G401 (cell line): Measurements from ENCODE around the gene LMBR1. TPM values are rescaled to one million over a fixed set of nuclear protein-coding genes. Genes with fewer than 3 reads are reported as not detected.
"Not testable (repeated sequence)": the region's sequence is repeated elsewhere in the genome, so short reads cannot be mapped to it uniquely, and the experiment has no call there.

Source experiments
- DNase-seq: peaks from one replicate; pipeline ENCODE4 v3.0.0-alpha.2; 2015; ENCODE audit warnings: low spot score
- in situ Hi-C: cut with HindIII; loops from 2 replicates; pipeline ENCODE4 v1.10.0; 2016; ENCODE audit warnings: low sequenced_read_pairs, mixed read lengths
- total RNA-seq: library from RNA; depleted of rRNA; stranded (reverse); fragments of >200 nt; shearing (Covaris generic); gene quantifications from 2 replicates; pipeline ENCODE4 v1.2.3, GENCODE V29; 2014

LMBR1 gene
- total RNA-seq, 1 experiment from 2014 or later, result 78.8 TPM

DNA sequence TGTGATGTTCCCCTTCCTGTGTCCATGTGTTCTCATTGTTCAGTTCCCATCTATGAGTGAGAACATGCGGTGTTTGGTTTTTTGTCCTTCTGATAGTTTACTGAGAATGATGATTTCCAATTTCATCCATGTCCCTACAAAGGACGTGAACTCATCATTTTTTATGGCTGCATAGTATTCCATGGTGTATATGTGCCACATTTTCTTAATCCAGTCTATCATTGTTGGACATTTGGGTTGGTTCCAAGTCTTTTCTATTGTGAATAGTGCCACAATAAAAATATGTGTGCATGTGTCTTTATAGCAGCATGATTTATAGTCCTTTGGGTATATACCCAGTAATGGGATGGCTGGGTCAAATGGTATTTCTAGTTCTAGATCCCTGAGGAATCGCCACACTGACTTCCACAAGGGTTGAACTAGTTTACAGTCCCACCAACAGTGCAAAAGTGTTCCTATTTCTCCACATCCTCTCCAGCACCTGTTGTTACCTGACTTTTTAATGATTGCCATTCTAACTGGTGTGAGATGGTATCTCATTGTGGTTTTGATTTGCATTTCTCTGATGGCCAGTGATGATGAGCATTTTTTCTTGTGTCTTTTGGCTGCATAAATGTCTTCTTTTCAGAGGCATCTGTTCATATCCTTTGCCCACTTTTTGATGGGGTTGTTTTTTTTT lies 16.7 kb upstream of the LMBR1 start:
- in situ Hi-C loops, DNase-seq: not testable (repeated sequence)

DNA sequence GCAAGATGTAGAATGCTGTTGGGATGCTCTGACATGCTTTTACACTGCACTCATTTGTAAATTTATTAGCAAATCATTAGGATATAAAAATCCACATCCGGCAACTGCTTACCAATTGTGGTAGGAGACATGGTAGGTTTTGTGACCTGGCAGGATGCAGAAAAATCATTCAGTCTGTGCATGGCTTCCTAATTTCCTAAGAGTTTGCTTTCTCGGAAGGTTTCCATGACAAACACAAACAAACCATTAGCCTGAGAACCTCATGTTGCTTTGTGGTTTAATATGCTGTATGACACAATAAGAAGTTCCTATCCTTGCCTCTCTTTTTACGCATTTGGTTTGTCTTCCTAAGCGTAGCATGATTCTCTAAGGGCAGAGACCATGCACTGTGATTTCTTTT lies 14.7 kb upstream of the LMBR1 start:
- no peak for DNase-seq
- in situ Hi-C loops, result no loop called here

DNA sequence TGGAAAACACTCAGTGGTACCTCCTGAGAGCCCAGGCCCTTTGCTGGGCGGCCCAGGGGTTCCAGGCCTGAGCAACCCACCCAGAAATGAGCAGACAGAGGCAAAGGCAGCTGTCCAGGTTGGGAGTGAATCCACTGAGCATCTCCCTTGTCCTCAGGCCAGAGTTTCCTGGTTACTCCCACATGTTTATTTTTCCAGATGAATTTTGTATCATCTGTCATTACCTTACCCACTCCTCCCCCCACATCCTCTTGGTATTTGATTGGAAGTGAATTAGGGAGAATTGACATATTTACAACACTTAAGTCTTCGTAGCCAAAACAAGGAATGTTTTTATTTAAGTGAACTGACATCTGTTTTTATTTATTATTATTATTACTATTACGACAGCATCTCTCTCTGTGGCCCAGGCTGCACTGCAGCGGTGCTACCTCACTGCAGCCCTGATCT lies 13.2 kb upstream of the LMBR1 start:
- in situ Hi-C loops, result no loop called here
- DNase-seq, result no peak

DNA sequence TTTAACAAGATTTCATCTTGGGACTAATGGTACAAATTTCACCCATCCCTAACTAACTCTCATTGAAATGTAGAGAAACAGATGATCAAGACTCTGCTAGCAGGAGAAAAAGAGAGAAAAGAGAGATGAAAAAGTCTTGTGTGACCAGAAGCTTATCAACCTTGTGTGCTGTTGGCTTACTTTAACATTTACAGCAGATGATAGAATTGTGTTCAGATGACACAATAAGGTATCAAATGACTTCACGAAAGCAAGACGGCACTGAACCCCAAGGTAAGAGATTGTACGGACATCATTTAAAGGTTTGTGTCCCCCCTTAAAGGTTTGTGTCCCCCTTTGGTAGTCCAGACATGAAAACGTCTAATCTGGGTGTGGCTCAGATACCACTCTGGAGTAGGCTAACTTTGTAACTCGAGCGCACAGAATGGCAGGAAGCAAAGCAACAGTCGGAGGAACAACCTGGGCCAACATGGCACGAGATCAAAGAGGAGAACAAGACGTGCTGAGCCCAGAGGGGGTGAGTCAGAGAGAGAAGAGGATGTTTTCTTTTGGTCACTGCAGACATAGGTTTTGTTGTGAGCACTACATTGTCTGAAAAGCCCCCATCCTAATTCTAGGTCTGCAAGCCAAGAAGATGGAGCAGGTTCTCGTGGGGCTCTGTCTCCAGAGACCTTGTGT lies 10.4 kb upstream of the LMBR1 start:
- in situ Hi-C loops, result no loop called here
- no peak for DNase-seq

DNA sequence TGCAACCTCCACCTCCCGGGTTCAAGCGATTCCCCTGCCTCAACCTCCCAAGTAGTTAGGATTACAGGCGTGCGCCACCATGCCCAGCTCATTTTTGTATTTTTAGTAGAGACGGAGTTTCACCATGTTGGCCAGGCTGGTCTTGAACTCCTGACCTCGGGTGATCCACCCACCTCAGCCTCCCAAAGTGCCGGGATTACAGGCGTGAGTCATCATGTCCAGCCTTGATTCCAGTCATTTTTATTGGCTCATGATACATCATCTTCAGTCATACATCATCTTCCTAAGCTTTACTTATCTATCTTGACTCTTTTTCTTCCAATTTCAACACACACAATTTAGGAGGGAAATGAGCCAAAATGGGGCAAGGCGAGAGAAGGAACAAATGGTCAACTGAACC lies 7.1 kb upstream of the LMBR1 start:
- DNase-seq, in situ Hi-C loops: not testable (repeated sequence)

DNA sequence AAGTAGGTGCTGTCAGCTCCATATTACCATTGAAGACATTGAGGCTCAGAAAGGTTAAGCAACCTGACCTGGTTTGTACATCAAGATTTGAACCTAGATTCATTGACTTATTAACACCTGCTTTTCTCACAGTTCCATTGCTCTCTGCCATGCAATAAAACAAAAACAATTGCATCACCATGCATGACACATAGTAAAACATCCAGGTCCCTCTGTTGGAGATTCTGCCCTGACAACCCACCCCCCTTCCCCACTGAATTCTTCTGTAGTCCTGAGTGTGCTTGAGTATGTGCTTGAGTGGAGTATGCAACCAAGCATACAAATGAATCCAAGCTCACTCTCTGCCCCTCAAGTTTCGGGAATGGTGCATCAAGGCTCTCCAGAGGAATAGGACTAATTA lies 6.0 kb upstream of the LMBR1 start:
- in situ Hi-C loops, result no loop called here
- no peak for DNase-seq

DNA sequence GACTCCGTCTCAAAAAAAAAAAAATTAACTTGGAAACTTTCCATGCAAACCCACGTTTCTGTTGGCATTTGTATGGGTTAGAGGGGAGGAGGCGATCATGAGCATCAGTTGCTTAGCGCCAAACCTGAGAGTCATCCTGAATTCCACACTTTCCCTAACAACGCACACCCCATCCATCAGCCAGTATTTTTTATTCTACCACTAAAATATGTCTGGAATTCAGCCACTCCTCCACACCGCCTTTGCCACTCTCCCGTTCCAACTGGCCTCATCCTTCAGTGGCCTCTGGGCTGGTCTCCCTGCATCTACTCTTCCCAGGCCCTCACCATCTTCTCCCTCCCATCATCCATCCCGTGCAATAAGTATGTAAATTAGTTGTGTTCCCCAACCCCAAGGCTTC lies 4.7 kb upstream of the LMBR1 start:
- in situ Hi-C loops, result no loop called here
- DNase-seq, result no peak

DNA sequence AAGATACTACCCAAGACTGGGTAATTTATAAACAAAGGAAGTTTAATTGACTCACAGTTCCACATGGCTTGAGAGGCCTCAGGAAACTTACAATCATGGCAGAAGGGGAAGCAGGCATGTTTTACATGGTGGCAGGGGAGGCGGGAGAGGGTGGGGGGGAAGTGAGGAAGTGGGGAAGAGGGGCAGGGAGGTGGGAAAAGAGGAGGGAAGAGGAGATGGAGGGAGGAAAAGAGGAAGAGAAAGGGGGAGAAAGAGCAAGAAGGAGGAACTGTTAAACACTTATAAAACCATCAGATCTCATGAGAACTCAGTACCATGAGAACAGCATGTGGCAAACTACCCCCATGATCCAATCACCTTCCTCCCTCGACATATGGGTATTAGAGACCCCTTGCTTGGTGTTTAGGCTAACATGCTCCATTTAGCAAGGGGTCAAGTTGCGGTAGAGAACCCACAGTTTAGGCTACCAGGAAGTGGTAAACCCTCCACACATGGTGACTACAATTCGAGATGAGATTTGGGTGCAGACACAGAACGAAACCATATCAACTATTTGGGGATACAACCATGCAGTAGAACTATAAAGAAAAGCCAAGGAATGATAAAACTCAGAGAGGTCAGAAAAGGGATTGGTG lies 3.5 kb upstream of the LMBR1 start:
- in situ Hi-C loops, result no loop called here
- no peak for DNase-seq

DNA sequence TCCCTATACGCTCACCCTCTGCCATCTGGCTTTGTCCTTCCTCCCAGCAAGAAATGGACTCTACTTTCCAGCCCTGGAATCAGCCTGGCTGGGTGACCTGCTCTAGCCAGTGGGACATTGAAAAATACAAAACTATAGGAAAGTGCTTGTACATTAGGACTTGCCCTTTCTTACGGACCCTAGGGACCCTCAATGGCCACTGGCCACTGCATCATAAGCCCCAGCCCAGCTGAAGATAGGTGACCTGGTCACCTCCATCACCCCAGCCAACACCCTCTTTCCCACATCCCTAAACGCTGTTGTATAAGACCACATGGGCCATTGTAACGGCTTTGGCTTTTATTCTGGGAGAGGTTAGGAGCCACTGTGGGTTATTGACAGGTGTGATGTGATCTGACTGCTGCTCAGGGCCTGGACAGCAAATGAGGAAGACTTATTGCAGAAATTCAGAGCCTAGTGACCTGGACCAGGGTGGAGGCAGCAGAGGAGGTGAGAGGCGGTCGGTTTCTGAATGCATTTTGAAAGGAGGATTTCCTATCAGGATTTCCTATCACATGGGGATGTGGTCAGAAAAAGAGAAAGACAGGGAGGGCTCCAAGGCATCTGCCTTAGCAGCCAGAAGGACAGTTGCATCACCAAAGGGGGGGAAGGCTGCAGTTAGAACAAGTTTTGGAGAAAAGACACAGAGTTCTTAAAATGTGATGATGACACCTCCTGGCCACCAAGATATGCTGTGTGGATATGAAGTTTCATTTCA lies 2.2 kb upstream of the LMBR1 start:
- in situ Hi-C loops, result no loop called here
- no peak for DNase-seq

DNA sequence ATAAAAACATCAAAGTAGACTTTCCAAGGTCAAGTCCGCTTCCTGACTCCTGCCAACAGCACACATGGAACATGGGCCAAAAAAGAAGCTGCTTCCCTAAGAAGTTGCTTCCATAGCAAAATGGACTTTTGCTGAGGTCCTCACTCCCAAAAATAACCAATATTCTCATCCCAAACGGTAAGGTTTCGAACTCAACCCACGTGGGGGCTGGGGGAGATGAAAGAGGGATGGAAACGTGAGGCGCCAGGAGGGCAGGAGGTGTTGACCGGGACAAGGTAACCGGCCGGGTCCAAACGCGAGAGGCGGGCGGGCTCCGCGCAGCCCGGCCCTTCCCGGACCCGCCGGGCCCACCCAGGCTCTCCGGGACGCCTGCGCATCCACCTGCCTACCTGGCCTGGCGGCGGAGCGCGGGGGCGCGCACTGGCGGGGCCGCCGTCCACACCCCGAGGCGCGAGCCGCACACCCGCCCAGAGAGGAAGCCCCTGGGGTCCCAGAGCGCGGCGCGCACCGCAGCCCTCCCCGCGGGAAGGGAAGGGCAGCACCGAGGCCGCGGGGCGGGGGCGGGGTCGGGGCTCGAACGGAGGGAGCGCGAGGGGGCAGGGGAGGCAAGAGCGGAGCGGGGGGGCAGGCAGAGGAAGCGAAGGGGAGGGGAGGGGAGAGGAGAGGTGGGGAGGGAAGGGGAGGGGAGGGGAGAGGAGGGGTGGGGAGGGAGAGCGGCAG lies 742 bp downstream of the LMBR1 start:
- in situ Hi-C loops, result no loop called here
- DNase-seq, result peak; percentile 35

DNA sequence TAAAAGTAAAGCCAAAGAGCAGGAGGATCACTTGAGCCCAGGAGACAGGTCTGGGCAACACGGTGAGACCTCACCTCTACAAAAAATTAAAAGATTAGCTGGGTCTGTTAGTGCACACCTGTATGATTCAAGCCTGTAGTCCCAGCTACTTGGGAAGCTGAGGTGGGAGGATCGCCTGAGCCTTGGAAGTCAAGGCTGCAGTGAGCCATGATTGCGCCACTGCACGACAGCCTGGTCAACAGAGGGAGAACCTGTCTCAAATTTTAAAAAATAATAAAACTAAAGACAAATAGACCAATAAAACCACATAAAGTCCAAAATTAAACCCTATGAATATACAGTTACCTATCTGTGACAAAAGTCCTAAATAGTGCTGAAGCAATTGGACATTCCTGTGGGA lies 3.2 kb downstream of the LMBR1 start:
- no peak for DNase-seq
- in situ Hi-C loops, result no loop called here

DNA sequence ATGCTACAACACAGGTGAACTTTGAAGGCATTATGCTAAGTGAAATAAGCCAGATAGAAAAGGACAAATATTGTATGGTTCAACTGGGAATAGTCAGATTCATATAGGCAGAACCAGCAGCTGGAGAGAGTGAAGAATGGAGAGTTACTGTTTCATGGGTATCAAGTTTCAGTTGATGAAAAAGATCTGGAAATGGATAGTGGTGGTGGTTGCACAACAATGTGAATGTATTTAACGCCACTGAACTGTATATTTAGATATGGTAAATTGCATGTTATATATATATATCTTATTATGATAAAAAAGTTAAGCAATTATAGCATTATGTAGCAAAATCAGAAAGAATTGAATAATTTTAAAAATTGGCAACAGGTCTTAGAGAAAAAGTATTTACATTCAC lies 3.9 kb downstream of the LMBR1 start:
- DNase-seq, result no peak
- in situ Hi-C loops, result no loop called here

DNA sequence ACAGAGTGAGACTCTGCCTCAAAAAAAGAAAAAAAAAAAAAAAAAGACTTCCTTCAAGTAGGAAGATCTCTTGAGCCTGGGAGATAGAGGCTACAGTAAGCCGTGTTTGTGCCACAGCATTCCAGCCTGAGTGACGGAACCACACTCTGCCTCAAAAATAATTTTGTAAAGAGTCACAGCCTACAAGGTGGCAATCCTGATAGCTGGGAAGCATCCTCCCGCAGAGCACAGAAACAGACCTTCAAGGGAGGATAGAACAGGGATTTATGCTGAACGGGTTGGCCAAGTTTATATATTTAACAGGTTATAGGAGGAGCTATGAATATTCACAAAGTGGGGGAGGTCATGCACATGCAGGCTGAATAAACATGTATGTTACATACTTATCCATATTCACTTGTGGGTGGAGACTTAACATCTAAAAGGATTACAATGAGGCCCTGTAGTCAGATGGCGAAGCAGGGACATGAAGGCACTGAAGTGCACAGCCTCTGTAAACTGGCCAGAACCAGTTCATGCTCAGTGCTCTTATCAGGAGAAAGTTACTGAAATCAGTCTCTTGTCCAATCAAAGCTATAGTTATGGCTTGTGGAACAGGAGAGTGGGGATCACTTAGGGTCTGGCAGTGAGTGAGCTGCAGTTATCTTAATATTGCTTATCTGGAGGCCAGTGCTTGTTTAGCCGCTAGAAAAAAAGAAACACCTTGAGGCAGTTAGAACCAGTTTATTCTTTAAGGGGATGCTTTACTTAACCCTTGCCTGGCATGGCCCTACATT lies 6.8 kb downstream of the LMBR1 start:
- in situ Hi-C loops, result no loop called here
- no peak for DNase-seq

DNA sequence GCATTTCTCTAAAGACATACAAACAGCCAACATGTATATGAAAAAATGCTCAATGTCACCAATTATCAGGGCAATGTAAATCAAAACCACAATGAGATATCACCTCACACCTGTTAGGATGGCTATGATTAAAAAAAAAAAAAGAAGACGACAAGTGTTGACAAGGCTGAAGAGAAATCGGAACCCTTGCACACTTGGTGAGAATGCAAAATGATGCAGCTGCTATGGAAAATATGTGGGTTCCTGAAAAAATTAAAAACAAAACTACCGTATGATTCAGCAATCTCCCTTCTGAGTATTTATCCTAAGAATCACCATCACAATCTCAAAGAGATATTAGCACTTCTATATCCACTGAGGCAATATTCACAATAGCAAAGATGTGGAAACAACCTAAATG lies 11.3 kb downstream of the LMBR1 start:
- in situ Hi-C loops, result no loop called here
- DNase-seq, result no peak

DNA sequence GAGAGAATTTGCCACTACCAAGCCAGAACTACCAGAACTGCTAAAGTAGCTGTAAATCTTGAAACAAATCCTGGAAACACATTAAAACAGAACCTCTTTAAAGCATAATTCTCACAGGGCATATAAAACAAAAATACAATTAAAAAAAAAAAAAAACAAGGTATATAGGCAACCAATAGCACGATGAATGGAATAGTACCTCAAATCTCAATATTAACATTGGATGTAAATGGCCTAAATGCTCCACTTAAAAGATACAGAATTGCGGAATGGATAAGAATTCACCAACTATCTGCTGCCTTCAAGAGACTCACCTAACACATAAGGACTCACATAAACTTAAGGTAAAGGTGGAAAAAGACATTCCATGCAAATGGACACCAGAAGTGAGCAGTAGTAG lies 17.2 kb downstream of the LMBR1 start:
- in situ Hi-C loops, result no loop called here
- no peak for DNase-seq

DNA sequence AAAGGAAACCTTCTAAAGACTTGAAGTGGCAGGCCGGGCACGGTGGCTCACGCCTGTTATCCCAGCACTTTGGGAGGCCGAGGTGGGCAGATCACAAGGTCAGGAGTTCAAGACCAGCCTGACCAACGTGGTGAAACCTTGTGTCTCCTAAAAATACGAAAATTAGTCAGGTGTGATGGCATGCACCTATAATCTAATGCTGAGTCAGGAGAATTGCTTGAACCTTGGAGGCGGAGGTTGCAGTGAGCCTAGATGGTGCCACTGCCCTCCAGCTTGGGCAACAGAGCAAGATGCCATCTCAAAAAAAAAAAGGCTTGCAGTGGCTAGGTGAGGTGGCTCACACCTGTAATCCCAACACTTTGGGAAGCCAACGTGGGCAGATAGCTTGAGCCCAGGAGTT lies 24.6 kb downstream of the LMBR1 start:
- DNase-seq, in situ Hi-C loops: not testable (repeated sequence)

DNA sequence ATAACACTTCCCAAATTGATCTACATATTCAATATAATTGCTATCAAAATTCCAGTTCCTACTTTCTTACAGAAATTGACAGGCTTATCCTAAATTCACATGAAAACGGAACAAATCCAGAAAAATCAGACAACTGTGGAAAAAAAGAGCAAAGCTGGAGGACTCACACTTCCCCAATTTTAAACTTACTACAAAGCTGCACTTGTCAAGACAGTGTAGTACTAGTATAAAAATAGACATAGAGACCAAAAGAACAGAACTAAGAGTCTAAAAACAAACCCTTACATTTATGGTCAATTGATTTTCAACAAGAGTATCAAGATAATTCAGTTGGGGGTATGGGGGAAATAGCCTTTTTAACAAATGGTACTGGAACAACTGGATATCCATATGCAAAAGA lies 27.5 kb downstream of the LMBR1 start:
- in situ Hi-C loops, result no loop called here

DNA sequence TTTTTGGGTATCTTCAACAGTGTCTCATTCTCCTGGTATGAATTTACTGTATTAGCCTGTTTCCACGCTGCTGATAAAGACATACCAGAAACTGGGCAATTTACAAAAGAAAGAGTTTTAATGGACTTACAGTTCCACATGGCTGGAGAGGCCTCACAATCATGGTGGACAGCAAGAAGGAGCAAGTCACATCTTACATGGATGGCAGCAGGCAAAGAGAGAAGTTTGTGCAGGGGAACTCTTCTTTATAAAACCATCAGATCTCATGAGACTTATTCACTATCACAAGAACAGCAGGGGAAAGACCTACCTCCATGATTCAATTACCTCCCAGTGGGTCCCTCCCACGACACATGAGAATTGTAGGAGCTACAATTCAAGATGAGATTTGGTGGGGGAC lies 31.0 kb downstream of the LMBR1 start:
- DNase-seq, in situ Hi-C loops: not testable (repeated sequence)

More for the DNA sequence above, 27.5 kb downstream of the LMBR1 start:
- no peak for DNase-seq

DNA sequence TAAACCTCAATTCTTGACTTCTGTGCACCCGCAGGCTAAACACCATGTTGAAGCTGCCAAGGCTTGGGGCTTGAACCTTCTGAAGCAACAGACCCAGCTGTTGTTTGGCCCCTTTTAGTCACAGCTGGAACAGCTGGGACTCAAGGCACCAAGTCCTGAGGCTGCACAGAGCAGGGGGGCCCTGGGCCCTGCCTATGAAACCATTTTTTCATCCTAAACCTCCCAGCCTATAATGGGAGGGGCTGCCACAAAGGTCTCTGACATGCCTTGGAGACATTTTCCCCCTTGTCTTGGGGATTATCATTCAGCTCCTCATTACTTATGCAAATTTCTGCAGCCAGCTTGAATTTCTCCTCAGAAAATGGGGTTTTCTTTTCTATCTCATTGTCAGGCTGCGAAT lies 31.8 kb downstream of the LMBR1 start:
- DNase-seq, result no peak
- in situ Hi-C loops, result no loop called here
